Fibroblast of pulmonary artery (primary cell): ENCODE data around the gene FAM170B.
A peak's percentile ranks its signal among the peaks of the same experiment; 100 is the strongest.

Experiments used
- DNase-seq: peaks from one replicate; pipeline ENCODE4 v3.0.0-alpha.2; 2010; ENCODE audit warnings: low read depth
- H3K4me3 ChIP-seq: replicated peaks from 2 replicates; pipeline ENCODE4 v1.5.1; 2011; ENCODE audit warnings: low read depth, mild to moderate bottlenecking, control low read depth, low read length, moderate library complexity
- CTCF ChIP-seq: IDR thresholded peaks from 2 replicates; pipeline ENCODE4 v1.5.1; 2011; ENCODE audit warnings: mild to moderate bottlenecking, control low read depth, low read length, inconsistent platforms; ENCODE audit errors: missing control alignments

The FAM170B gene

GRCh38 chr10:49115796-49116508 is 17.9 kb downstream of the FAM170B start:
- no peak for TF ChIP-seq CTCF

GRCh38 chr10:49115015-49115795 is 18.6 kb downstream of the FAM170B start, which contains the start of gene VSTM4:
VSTM4 (minus strand) TSS chr10:49115522; CDS start chr10:49115485, 37 bp downstream.
- peak; percentile 39 for DNase-seq
- H3K4me3 ChIP-seq = peak within 1 kb of the TSS; percentile 49
- TF ChIP-seq CTCF = no peak

More at GRCh38 chr10:49115796-49116508, 17.9 kb downstream of the FAM170B start:
- H3K4me3 ChIP-seq = no peak overlapping the region
- DNase-seq = no peak

GRCh38 chr10:49114718-49115014 is 19.2 kb downstream of the FAM170B start:
- peak overlapping the region; percentile 49 for H3K4me3 ChIP-seq
- TF ChIP-seq CTCF = no peak
- DNase-seq = no peak

GRCh38 chr10:49113741-49114141 is 20.1 kb downstream of the FAM170B start:
- no peak overlapping the region for H3K4me3 ChIP-seq
- no peak for TF ChIP-seq CTCF
- no peak for DNase-seq

GRCh38 chr10:49112851-49113250 is 21.0 kb downstream of the FAM170B start:
- TF ChIP-seq CTCF = no peak
- H3K4me3 ChIP-seq = no peak overlapping the region
- DNase-seq = no peak

- TF ChIP-seq CTCF = no peak
- DNase-seq = no peak
- no peak overlapping the region for H3K4me3 ChIP-seq
These were observed 21.7 kb downstream of the FAM170B start for GRCh38 chr10:49112098-49112497.
